Measurements from ENCODE around the gene PAK1. TPM values are rescaled to one million over a fixed set of nuclear protein-coding genes. Genes with fewer than 3 reads are reported as not detected.

The PAK1 gene
- total RNA-seq, 1 experiment from 2014 or later, result 26.1 TPM

- 0 out of 2 replicates have a peak, but pooled peaks cover 5% of the 10 kb centered on the region for H4K20me1 ChIP-seq (ENCODE audit: low read length)
- ChIA-PET POLR2A (ENCODE audit: unreplicated experiment) (interaction anchor here (0.6 kb wide), 1 partner anchor 90 kb away, joined by 4 read pairs; no protein-coding TSS in a partner anchor), CTCF (no interaction called here)
- peak; percentile 39 for DNase-seq
- no peaks in the 10 kb centered on the region for H3K9me2 ChIP-seq (replicated peaks; ENCODE audit: low read length)
- H2AFZ ChIP-seq (ENCODE audit: low read length), result no peak overlapping the region
- no peak overlapping the region for H3K9ac ChIP-seq (ENCODE audit: low read length)
- TF ChIP-seq, protein P1, sequence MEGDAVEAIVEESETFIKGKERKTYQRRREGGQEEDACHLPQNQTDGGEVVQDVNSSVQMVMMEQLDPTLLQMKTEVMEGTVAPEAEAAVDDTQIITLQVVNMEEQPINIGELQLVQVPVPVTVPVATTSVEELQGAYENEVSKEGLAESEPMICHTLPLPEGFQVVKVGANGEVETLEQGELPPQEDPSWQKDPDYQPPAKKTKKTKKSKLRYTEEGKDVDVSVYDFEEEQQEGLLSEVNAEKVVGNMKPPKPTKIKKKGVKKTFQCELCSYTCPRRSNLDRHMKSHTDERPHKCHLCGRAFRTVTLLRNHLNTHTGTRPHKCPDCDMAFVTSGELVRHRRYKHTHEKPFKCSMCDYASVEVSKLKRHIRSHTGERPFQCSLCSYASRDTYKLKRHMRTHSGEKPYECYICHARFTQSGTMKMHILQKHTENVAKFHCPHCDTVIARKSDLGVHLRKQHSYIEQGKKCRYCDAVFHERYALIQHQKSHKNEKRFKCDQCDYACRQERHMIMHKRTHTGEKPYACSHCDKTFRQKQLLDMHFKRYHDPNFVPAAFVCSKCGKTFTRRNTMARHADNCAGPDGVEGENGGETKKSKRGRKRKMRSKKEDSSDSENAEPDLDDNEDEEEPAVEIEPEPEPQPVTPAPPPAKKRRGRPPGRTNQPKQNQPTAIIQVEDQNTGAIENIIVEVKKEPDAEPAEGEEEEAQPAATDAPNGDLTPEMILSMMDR (conservative IDR thresholded peaks at IDR 0.05; ENCODE audit: low read depth, low read length), result no peak
- no peak for TF ChIP-seq EZH2phosphoT487 (IDR thresholded peaks at IDR 0.05; ENCODE audit: borderline replicate concordance, low read length)
- TF ChIP-seq EZH2 (IDR thresholded peaks at IDR 0.05; ENCODE audit: low read length, unreplicated experiment), result no peak
- no peak overlapping the region for H3K4me2 ChIP-seq (ENCODE audit: low read length)
- H3K9me3 ChIP-seq (ENCODE audit: low read length), result no peaks in the 10 kb centered on the region
- no peak overlapping the region for H3K4me3 ChIP-seq (ENCODE audit: low read length)
- BruUV-seq (replicated peaks), result no TSS peak
- no peak overlapping the region for H3K27ac ChIP-seq (ENCODE audit: low read length)
- intact Hi-C loops (cut with micrococcal nuclease), result loop anchor here (5.0 kb wide), 4 partner anchors 60 to 175 kb away; no protein-coding TSS in a partner anchor
- no peaks in the 10 kb centered on the region for H3K79me2 ChIP-seq (ENCODE audit: low read length)
- H3F3A ChIP-seq (ENCODE audit: low read length, unreplicated experiment), result no peaks in the 10 kb centered on the region
- H3K36me3 ChIP-seq (ENCODE audit: low read depth, low read length), result no peaks in the 10 kb centered on the region
- peaks cover 34% of the 10 kb centered on the region for H3K4me1 ChIP-seq (ENCODE audit: insufficient read depth, low read length)
- peak; percentile 14 for ATAC-seq
- H3K27me3 ChIP-seq (ENCODE audit: low read length), result no peaks in the 10 kb centered on the region
Measured at GRCh38 chr11:77372726-77373125, 101.2 kb downstream of the PAK1 start.

DNA sequence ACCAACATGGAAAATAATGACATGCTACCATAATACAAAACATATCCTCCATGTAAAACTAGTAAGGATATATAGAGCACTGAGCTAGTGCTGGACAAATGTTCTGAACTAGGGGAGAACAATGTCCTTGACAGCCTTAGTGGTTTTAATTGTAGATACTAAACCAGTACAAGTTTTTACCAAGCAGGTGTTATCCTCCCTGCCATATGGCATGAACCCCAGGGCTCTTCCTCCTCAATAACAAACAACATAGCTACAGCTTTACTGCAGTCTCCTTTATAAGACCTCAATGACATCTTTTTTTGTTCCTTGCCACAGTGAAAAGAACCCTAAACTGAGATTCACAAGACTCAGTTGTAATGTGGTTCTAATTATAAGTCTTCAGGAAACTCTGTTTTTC lies 102.2 kb downstream of the PAK1 start:
- CTCF ChIA-PET, result no interaction called here
- no TSS peak for BruUV-seq (replicated peaks)
- Histone ChIP-seq H3K4me1 (ENCODE audit: insufficient read depth, low read length) (peaks cover 34% of the 10 kb centered on the region), H3K9ac (ENCODE audit: low read length) (no peak overlapping the region), H3K4me3 (ENCODE audit: low read length) (no peak overlapping the region), H3K27me3 (ENCODE audit: low read length) (no peaks in the 10 kb centered on the region), H4K20me1 (ENCODE audit: low read length) (0 out of 2 replicates have a peak, but pooled peaks cover 5% of the 10 kb centered on the region), H2AFZ (ENCODE audit: low read length) (no peak overlapping the region), H3K4me2 (ENCODE audit: low read length) (no peak overlapping the region), H3K9me3 (ENCODE audit: low read length) (no peaks in the 10 kb centered on the region), H3K27ac (ENCODE audit: low read length) (no peak overlapping the region), H3K9me2 (replicated peaks; ENCODE audit: low read length) (no peaks in the 10 kb centered on the region), H3K36me3 (ENCODE audit: low read depth, low read length) (no peaks in the 10 kb centered on the region), H3F3A (ENCODE audit: low read length, unreplicated experiment) (no peaks in the 10 kb centered on the region), H3K79me2 (ENCODE audit: low read length) (no peaks in the 10 kb centered on the region)
- POLR2A ChIA-PET (ENCODE audit: unreplicated experiment), result no interaction called here
- DNase-seq (no peak), ATAC-seq (no peak)
- intact Hi-C loops (cut with micrococcal nuclease), result loop anchor here (5.0 kb wide), 4 partner anchors 59 to 174 kb away; no protein-coding TSS in a partner anchor
- no peak for TF ChIP-seq EZH2phosphoT487 (IDR thresholded peaks at IDR 0.05; ENCODE audit: borderline replicate concordance, low read length)

GRCh38 chr11:77370217-77370616 lies 103.7 kb downstream of the PAK1 start:
- BruUV-seq (replicated peaks), result no TSS peak
- no peak overlapping the region for H3K4me3 ChIP-seq (ENCODE audit: low read length)
- H3K27me3 ChIP-seq (ENCODE audit: low read length), result no peaks in the 10 kb centered on the region
- intact Hi-C loops (cut with micrococcal nuclease), result loop anchor here (5.0 kb wide), 4 partner anchors 58 to 173 kb away; no protein-coding TSS in a partner anchor
- H3K4me1 ChIP-seq (ENCODE audit: insufficient read depth, low read length), result peaks cover 26% of the 10 kb centered on the region
- CTCF ChIA-PET, result interaction anchor here (0.7 to 1.0 kb wide), 2 partner anchors 57 to 175 kb away, joined by 4 to 7 read pairs; no protein-coding TSS in a partner anchor
- no peak overlapping the region for H3K4me2 ChIP-seq (ENCODE audit: low read length)
- H3F3A ChIP-seq (ENCODE audit: low read length, unreplicated experiment), result no peaks in the 10 kb centered on the region
- 0 out of 2 replicates have a peak, but pooled peaks cover 5% of the 10 kb centered on the region for H4K20me1 ChIP-seq (ENCODE audit: low read length)
- TF ChIP-seq, protein P1 (conservative IDR thresholded peaks at IDR 0.05; ENCODE audit: low read depth, low read length), result peak; percentile 55
- TF ChIP-seq EZH2phosphoT487 (IDR thresholded peaks at IDR 0.05; ENCODE audit: borderline replicate concordance, low read length), result no peak
- no peaks in the 10 kb centered on the region for H3K9me2 ChIP-seq (replicated peaks; ENCODE audit: low read length)
- H3K9ac ChIP-seq (ENCODE audit: low read length), result no peak overlapping the region
- DNase-seq, result no peak
- no peak for ATAC-seq
- no peaks in the 10 kb centered on the region; the same call in 1 of the 2 replicates for H3K36me3 ChIP-seq (ENCODE audit: low read depth, low read length)
- H3K9me3 ChIP-seq (ENCODE audit: low read length), result no peaks in the 10 kb centered on the region
- POLR2A ChIA-PET (ENCODE audit: unreplicated experiment), result no interaction called here
- no peak overlapping the region for H3K27ac ChIP-seq (ENCODE audit: low read length)
- no peaks in the 10 kb centered on the region for H3K79me2 ChIP-seq (ENCODE audit: low read length)
- H2AFZ ChIP-seq (ENCODE audit: low read length), result no peak overlapping the region
